MCF 10A (cell line): ENCODE results near the gene CRACR2B. TPM values are rescaled to one million over a fixed set of nuclear protein-coding genes. Genes with fewer than 3 reads are reported as not detected.

Source experiments
- BruUV-seq: library from RNA; stranded (reverse); fragments of 400-500 nt; replicated peaks from 2 replicates; lab custom pipeline; 2021; lab: Mats Ljungman, UMichigan
- CTCF ChIA-PET: fragments of 300-600 bp; sonication (Branson Sonifier 250); formaldehyde crosslinking; extraction: SDS; loops from one replicate; lab custom pipeline; 2021; ENCODE audit warnings: antibody characterized with exemption, inconsistent platforms; lab: Yijun Ruan, JAX
- POLR2A ChIA-PET: fragments of 300-600, 350-650 bp; sonication (Branson Sonifier 250); formaldehyde crosslinking; extraction: SDS; loops from one replicate; lab custom pipeline; 2020; ENCODE audit warnings: antibody characterized with exemption, inconsistent platforms; lab: Yijun Ruan, JAX
- DNase-seq: peaks from one replicate; pipeline ENCODE4 v3.0.0-alpha.2; 2018; ENCODE audit not compliant: unreplicated experiment
- H3K27ac Mint-ChIP-seq: one replicate; pipeline ENCODE4 v1.8.0; 2022; ENCODE audit warnings: mild to moderate bottlenecking, low read depth, mixed read lengths; ENCODE audit not compliant: unreplicated experiment
- H3K27me3 Mint-ChIP-seq: one replicate; pipeline ENCODE4 v1.8.0; 2022; ENCODE audit warnings: mixed read lengths; ENCODE audit not compliant: insufficient read depth, unreplicated experiment
- H3K36me3 Mint-ChIP-seq: one replicate; pipeline ENCODE4 v1.8.0; 2022; ENCODE audit warnings: mild to moderate bottlenecking, moderate library complexity, mixed read lengths; ENCODE audit not compliant: insufficient read depth, unreplicated experiment
- H3K4me1 Mint-ChIP-seq: one replicate; pipeline ENCODE4 v1.8.0; 2022; ENCODE audit warnings: mixed read lengths; ENCODE audit not compliant: insufficient read depth, unreplicated experiment
- H3K4me3 Mint-ChIP-seq: one replicate; pipeline ENCODE4 v1.8.0; 2022; ENCODE audit warnings: mild to moderate bottlenecking, moderate library complexity, mixed read lengths; ENCODE audit not compliant: unreplicated experiment
- H3K9me3 Mint-ChIP-seq: one replicate; pipeline ENCODE4 v1.8.0; 2022; ENCODE audit warnings: mixed read lengths; ENCODE audit not compliant: unreplicated experiment
- intact Hi-C: fragments of 100-400 bp; cut with micrococcal nuclease; formaldehyde crosslinking; loops from 2 replicates; pipeline ENCODE4 v1.14.1; 2022
- total RNA-seq: library from RNA; stranded (reverse); gene quantifications from 2 replicates; pipeline ENCODE4 v1.2.3, GENCODE V29; 2022
- TF ChIP-seq, protein P1 (sequence below): fragments of 200-600 bp; IDR thresholded peaks from one replicate; pipeline ENCODE4 v1.8.0; 2022; ENCODE audit warnings: antibody characterized with exemption, mild to moderate bottlenecking; ENCODE audit not compliant: unreplicated experiment

CRACR2B gene
- total RNA-seq, 1 experiment from 2014 or later: 1.2 TPM

GRCh38 chr11:804599-804964 is 23.1 kb upstream of the CRACR2B start:
- Mint-ChIP-seq H3K4me3 (peak overlapping the region; percentile 75), H3K27ac (no peak overlapping the region), H3K4me1 (peaks cover 6% of the 10 kb centered on the region), H3K27me3 (no peaks in the 10 kb centered on the region), H3K36me3 (peaks cover 26% of the 10 kb centered on the region), H3K9me3 (no peaks in the 10 kb centered on the region)
- ChIA-PET CTCF (interaction anchor here (0.9 kb wide), 1 partner anchor 20 kb away, joined by 4 read pairs; no protein-coding TSS in a partner anchor), POLR2A (interaction anchor here (0.5 to 8.3 kb wide), 15 partner anchors 8 to 227 kb away, joined by 3 to 149 read pairs (median 5); partner anchors contain the start of gene PNPLA2)
- TF ChIP-seq, protein P1, sequence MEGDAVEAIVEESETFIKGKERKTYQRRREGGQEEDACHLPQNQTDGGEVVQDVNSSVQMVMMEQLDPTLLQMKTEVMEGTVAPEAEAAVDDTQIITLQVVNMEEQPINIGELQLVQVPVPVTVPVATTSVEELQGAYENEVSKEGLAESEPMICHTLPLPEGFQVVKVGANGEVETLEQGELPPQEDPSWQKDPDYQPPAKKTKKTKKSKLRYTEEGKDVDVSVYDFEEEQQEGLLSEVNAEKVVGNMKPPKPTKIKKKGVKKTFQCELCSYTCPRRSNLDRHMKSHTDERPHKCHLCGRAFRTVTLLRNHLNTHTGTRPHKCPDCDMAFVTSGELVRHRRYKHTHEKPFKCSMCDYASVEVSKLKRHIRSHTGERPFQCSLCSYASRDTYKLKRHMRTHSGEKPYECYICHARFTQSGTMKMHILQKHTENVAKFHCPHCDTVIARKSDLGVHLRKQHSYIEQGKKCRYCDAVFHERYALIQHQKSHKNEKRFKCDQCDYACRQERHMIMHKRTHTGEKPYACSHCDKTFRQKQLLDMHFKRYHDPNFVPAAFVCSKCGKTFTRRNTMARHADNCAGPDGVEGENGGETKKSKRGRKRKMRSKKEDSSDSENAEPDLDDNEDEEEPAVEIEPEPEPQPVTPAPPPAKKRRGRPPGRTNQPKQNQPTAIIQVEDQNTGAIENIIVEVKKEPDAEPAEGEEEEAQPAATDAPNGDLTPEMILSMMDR: no peak
- DNase-seq: no peak
- intact Hi-C loops: no loop called here
- no TSS peak for BruUV-seq

GRCh38 chr11:808427-809286 is 19.1 kb upstream of the CRACR2B start:
- TF ChIP-seq, protein P1: no peak
- Mint-ChIP-seq H3K4me3 (peak overlapping the region; percentile 95), H3K27me3 (no peaks in the 10 kb centered on the region), H3K36me3 (peaks cover 56% of the 10 kb centered on the region), H3K9me3 (no peaks in the 10 kb centered on the region), H3K27ac (peak overlapping the region; percentile 97), H3K4me1 (peaks cover 12% of the 10 kb centered on the region)
- BruUV-seq: TSS peak; percentile 73
- CTCF ChIA-PET: interaction anchor here (0.7 to 0.8 kb wide), 2 partner anchors 44 to 110 kb away, joined by 3 to 4 read pairs; no protein-coding TSS in a partner anchor
- intact Hi-C loops: loop anchor here (5.0 kb wide), 1 partner anchor 34 kb away; the partner anchor contains the start of genes POLR2L and TSPAN4
- no peak for DNase-seq
- POLR2A ChIA-PET: interaction anchor here (0.7 to 8.3 kb wide), 22 partner anchors 8 to 599 kb away, joined by 3 to 149 read pairs (median 6); partner anchors contain the start of genes AP2A2, CD151, CEND1 and DEAF1

GRCh38 chr11:809287-810039 is 18.3 kb upstream of the CRACR2B start, which contains the start of gene RPLP2:
Gene RPLP2, plus strand, starts transcription at chr11:809967. Its CDS starts 268 bp downstream, at chr11:810235.
- TF ChIP-seq, protein P1: no peak
- H3K4me1 Mint-ChIP-seq: peaks cover 12% of the 10 kb centered on the region
- H3K4me3 Mint-ChIP-seq: peak within 1 kb of the TSS; percentile 95
- no peaks in the 10 kb centered on the region for H3K27me3 Mint-ChIP-seq
- no peaks in the 10 kb centered on the region for H3K9me3 Mint-ChIP-seq
- peak within 1 kb of the TSS; percentile 97 for H3K27ac Mint-ChIP-seq
- DNase-seq: peak; percentile 97
- peaks cover 51% of the 10 kb centered on the region for H3K36me3 Mint-ChIP-seq
- no TSS peak for BruUV-seq
- CTCF ChIA-PET: interaction anchor here (0.7 kb wide), 1 partner anchor 32 kb away, joined by 3 read pairs; no protein-coding TSS in a partner anchor
- POLR2A ChIA-PET: interaction anchor here (0.5 to 8.3 kb wide), 25 partner anchors 9 to 600 kb away, joined by 3 to 149 read pairs (median 4); partner anchors contain the start of genes AP2A2, CD151, CEND1 and GATD1
- intact Hi-C loops: loop anchor here (5.0 kb wide), 1 partner anchor 33 kb away; the partner anchor contains the start of genes POLR2L and TSPAN4
